IPS-18c (cell line): ENCODE measurements around the gene POU2F2.

Experiments used
- H3K4me3 ChIP-seq: 2 replicates; pipeline ENCODE4 v1.7.0; 2013; ENCODE audit warnings: low read depth, mild to moderate bottlenecking, low read length, moderate library complexity; ENCODE audit not compliant: insufficient read depth
- H3K9me3 ChIP-seq: one replicate; pipeline ENCODE4 v1.6.1; 2013; ENCODE audit warnings: mild to moderate bottlenecking, low read length, moderate library complexity; ENCODE audit not compliant: control insufficient read depth, insufficient read depth

The POU2F2 gene

DNA sequence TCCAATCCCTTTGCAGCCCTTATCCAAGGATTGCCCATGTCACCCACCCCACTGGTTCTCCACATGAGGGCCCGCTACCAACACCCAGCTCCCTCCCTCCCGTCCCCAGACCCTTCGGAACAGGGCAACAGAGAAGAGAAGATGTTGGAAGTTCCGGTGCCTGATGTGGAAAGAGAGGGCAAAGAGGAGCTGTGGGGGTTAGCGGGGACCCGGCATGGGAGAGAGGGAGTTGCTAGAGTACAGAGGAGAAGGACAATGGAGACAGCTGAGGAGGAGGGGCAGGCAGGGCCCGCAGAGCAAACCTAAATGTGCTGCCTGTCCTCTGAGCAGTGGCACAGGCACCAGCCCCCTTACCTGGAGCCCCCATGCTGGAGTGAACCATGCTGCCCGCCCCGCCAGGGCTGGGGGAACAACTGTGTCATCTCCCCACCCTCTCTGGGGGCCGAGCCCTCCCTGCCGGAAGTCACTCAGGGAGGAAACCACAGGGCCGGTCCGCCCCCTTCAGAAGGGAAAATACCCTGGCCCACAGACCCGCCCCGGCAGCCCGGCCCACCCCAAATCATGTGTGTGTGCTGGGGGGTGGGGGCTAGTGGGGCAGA lies at the start of gene POU2F2:
Gene POU2F2, minus strand, starts transcription at position 417 of the 599 bp plus-strand sequence. Its CDS starts 35 bp downstream, at position 382.
- Histone ChIP-seq H3K4me3 (peak within 1 kb of the TSS; percentile 51), H3K9me3 (no peaks in the 10 kb centered on the region)

GRCh38 chr19:42178791-42179674 lies 46.8 kb upstream of the POU2F2 start:
- Histone ChIP-seq H3K9me3 (no peaks in the 10 kb centered on the region), H3K4me3 (no peak overlapping the region)

DNA sequence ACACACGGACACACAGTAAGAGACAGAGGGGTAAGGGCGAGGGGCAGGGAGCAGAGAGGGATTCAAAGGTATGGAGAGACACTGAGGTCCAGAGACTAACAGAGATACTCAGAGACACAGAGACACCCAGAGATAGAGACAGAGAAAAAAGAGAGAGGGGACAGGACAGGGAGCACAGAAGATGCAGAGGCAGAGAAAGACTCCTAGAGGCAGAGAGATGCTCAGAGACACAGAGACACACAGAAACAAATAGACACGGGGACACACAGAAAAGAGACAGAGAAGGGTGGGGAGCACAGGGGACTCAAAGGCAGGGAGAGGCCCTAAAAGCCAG lies 45.4 kb upstream of the POU2F2 start:
- Histone ChIP-seq H3K4me3 (no peak overlapping the region), H3K9me3 (no peaks in the 10 kb centered on the region)

DNA sequence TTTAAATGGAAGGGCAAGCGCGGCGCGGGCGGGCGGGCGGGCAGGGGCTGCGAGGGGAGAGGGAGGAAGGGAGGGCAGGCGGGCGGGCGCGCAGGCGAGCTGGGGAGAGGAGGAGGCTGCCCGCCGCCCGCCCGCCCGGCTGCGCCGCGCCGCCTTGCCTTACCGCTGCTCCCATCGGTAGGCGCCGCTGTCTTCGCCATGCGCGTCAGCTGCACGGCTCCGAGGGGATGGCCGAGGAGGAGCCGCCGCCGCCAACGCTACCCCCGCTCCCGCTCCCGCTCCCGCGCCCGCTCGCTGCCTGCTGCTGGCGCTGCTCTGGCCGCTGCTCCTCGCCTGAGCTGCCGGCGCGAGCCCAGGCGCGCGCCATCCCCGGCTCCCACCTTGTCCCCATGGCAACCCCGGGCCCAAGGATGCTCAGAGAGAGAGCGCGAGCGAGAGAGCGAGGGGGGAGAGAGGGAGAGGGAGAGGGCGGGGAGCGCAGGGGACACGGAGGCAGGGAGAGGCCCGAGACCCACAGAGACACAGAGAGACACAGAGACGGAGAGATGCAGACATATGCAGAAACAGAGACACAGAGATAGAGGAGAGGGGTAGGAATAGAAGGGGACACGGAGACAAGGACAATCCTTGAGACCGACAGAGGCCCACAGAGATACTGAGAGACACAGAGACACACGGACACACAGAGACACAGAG lies 44.9 kb upstream of the POU2F2 start:
- Histone ChIP-seq H3K9me3 (no peaks in the 10 kb centered on the region), H3K4me3 (peak overlapping the region; percentile 41)

- peak overlapping the region; percentile 38; the same call in 1 of the 2 replicates for H3K4me3 ChIP-seq
- no peaks in the 10 kb centered on the region for H3K9me3 ChIP-seq
Measured at GRCh38 chr19:42176649-42176989, 44.4 kb upstream of the POU2F2 start.

- Histone ChIP-seq H3K9me3 (no peaks in the 10 kb centered on the region), H3K4me3 (peak overlapping the region; percentile 38)
Measured at GRCh38 chr19:42175952-42176648, 43.9 kb upstream of the POU2F2 start.

DNA sequence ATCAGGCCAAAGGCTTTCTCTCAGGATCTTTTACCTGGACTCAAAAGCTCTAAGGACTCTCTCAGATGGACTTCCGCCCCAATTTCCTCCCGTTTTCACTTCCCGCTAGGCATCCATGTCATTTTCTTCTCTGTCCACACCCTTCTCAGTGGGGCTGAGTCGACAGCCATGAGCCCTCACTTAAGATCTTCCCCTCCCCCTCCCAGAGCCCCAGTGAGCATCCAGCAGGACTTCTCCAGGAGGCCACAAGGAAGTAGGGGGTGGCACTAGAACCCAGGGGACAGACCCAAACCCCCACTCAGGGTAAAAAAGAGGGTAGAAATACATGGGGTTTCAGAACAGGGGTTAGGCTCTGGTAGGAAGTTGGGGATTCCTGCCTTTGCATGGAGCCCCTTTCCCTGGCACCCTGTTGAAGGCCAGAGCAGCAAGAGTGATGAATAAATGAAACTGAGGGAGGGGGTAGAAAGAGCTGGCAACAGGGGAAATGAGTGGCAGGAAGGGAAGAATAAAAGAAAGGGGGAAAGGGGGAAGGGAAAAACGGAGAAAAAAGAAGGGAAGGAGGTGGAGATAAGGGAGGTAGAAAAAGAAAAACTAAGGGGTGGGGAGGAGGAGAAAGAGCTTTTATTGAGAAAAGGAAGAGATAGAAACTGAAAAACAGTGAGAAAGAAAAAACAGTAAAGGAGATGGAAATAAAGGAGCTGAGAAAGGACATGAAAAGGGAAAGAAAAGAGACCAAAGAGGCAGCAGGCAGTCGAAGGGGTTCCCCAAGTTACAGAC lies 42.9 kb upstream of the POU2F2 start:
- no peak overlapping the region for H3K4me3 ChIP-seq
- H3K9me3 ChIP-seq: no peaks in the 10 kb centered on the region

DNA sequence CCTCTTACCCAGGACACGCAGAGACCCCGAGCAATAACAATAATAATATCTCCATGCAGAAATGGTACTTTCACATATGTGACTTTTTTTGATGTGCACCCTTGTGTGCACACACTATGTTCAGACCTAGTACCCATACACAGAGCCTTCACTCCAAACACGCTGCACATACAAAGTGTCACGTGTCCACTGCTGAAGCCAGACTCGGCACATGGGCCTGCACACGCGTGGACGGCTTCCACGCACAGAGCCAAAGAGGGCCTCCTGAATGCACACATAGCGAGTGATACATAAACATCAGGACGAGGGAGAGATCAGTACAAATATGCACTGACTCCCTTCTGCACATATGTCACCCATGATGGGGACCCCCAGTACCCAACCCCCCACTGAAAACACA lies 41.9 kb upstream of the POU2F2 start:
- H3K9me3 ChIP-seq: no peaks in the 10 kb centered on the region
- H3K4me3 ChIP-seq: no peak overlapping the region

- Histone ChIP-seq H3K9me3 (no peaks in the 10 kb centered on the region), H3K4me3 (no peak overlapping the region)
Measured at GRCh38 chr19:42173695-42174094, 41.4 kb upstream of the POU2F2 start.

DNA sequence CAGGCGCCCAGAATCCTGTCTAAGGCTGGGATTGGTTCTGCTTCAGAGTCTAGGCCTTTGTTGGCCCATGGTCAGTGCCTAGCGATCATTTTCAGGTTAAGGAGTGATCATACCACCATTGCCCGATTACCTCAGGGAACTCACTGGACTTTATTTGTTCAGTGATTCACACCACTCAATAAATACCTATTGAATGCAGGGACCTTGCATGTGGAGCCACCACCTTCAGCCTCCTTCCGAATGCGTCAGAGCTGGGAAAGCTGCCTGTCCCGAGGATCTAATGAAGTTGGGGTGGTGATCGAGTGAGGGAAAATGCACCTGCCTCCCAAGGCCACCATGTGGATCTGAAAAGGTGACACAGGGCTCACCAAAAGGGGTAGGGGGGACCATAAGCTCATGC lies 40.0 kb upstream of the POU2F2 start:
- no peaks in the 10 kb centered on the region for H3K9me3 ChIP-seq
- H3K4me3 ChIP-seq: no peak overlapping the region

DNA sequence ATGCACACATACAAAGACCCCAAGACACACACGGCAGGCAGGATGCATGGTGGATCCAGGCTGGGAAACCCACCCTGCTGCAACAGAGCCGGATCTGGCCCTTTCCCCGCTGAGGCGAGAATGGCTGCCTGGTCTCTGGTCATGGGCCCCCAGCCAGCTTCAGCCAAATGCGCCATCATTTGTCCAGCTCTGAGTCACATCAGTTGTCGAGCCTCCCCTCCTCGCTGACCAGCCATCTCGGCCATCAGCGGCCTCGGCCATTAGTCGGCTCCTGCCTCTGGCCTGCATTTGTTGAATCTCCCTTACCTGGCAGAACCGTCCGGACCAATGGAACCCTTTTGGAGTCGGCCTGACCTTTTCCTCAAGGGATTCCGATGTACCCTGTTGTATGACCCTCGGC lies 38.5 kb upstream of the POU2F2 start:
- H3K9me3 ChIP-seq: no peaks in the 10 kb centered on the region
- H3K4me3 ChIP-seq: no peak overlapping the region

DNA sequence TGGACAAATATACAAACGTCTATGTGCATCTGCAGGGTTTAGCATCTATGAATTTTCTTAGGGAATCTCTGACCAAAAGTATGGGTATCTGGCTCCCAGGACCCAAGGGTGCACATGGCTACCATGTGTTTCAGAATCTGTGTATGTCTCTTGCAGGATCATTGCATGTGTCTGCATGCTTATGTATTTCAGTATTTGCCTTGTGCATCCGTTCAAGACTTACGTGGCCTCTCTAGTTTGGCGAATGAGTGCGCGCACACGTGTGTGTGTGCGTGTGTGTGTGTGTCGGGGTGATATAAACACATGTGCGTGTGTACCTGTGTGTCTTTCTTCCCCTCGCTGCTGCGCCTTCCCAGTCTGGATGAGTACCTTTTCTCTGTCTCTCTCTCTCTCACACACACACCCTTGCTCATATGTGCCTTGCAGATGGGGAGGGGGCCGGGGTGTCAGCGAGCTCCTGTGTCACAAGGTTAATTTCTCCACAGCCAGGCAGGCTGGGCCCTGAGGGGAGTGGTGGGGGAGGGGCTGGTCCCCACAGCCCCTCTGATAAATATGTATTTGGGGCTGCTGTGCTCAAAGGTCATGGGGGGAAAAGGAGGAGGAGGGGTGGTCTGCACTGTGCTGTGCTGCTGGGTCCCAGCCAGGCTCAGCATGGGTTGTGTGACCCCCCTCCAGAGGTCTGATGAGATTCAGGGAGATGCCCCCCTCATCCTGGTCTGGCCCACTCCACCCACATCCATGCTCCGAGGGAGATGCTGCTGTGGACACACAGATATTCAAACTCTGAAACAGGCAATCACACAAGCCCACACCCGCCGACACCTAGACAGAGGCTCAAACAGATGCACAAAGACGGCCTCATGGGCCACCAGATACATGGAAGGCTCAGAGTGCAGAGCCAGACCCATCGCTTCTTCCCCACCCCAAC lies 37.5 kb upstream of the POU2F2 start:
- Histone ChIP-seq H3K9me3 (no peaks in the 10 kb centered on the region), H3K4me3 (no peak overlapping the region)

GRCh38 chr19:42168206-42168605 lies 36.0 kb upstream of the POU2F2 start:
- Histone ChIP-seq H3K4me3 (no peak overlapping the region), H3K9me3 (no peaks in the 10 kb centered on the region)

- no peak overlapping the region for H3K4me3 ChIP-seq
- no peaks in the 10 kb centered on the region for H3K9me3 ChIP-seq
Measured at GRCh38 chr19:42166316-42166715, 34.1 kb upstream of the POU2F2 start.

GRCh38 chr19:42165146-42165545 lies 32.9 kb upstream of the POU2F2 start:
- Histone ChIP-seq H3K9me3 (no peaks in the 10 kb centered on the region), H3K4me3 (no peak overlapping the region)

- Histone ChIP-seq H3K4me3 (no peak overlapping the region), H3K9me3 (no peaks in the 10 kb centered on the region)
Measured at GRCh38 chr19:42161616-42162263, 29.5 kb upstream of the POU2F2 start.
